HepG2 (cell line): Measurements from ENCODE around the gene YEATS4. TPM values are rescaled to one million over a fixed set of nuclear protein-coding genes. Genes with fewer than 3 reads are reported as not detected.
A peak's percentile ranks its signal among the peaks of the same experiment; 100 is the strongest.

Experiments used
- ARNT ChIP-seq: fragments of 450-650 bp; IDR thresholded peaks from 2 replicates; pipeline ENCODE4 v1.6.1; 2017
- CENPBD1 ChIP-seq: sonication (generic); formaldehyde crosslinking; IDR thresholded peaks from 2 replicates; pipeline ENCODE4 v1.8.0; 2022; ENCODE audit warnings: missing genetic modification reagents, low read depth, mild to moderate bottlenecking, borderline replicate concordance
- ELF4 ChIP-seq: sonication (generic); formaldehyde crosslinking; IDR thresholded peaks from 2 replicates; pipeline ENCODE4 v1.5.0; 2020; ENCODE audit warnings: missing genetic modification reagents, mild to moderate bottlenecking, moderate library complexity, borderline replicate concordance
- JDP2 ChIP-seq: sonication (generic); formaldehyde crosslinking; IDR thresholded peaks from 2 replicates; pipeline ENCODE4 v1.8.1; 2022; ENCODE audit warnings: missing genetic modification reagents, borderline replicate concordance
- KAT7 ChIP-seq: IDR thresholded peaks from 2 replicates; pipeline ENCODE4 v1.6.1; 2018; ENCODE audit warnings: borderline replicate concordance, missing compliant biosample characterization
- LCORL ChIP-seq, 2 experiments: fragments of 450-650 bp in 1 of 2; sonication (generic) in 1 of 2; formaldehyde crosslinking in 1 of 2; IDR thresholded peaks; 2 replicates each; pipeline versions ENCODE4 v1.5.0 to v1.6.1; 2017 to 2020; ENCODE audit warnings: antibody characterized with exemption in 1 of 2, missing genetic modification reagents in 1 of 2
- MBD4 ChIP-seq: IDR thresholded peaks from 2 replicates; pipeline ENCODE4 v1.6.1; 2012; ENCODE audit warnings: low read length, inconsistent platforms, borderline replicate concordance
- PCBP2 ChIP-seq: fragments of 200-400 bp; formaldehyde crosslinking; optimal IDR thresholded peaks from 2 replicates; pipeline ENCODE3; 2018; ENCODE audit warnings: low read length, low read depth; ENCODE audit not compliant: poor library complexity, severe bottlenecking
- PHB2 ChIP-seq: fragments of 450-650 bp; IDR thresholded peaks from 2 replicates; pipeline ENCODE4 v1.6.1; 2018; ENCODE audit not compliant: partially characterized antibody
- POGZ ChIP-seq: sonication (generic); formaldehyde crosslinking; IDR thresholded peaks from 2 replicates; pipeline ENCODE4 v1.4.0; 2020; ENCODE audit warnings: mild to moderate bottlenecking, missing genetic modification reagents
- RFXAP ChIP-seq: sonication (generic); formaldehyde crosslinking; IDR thresholded peaks from 2 replicates; pipeline ENCODE4 v1.4.0; 2020; ENCODE audit warnings: missing genetic modification reagents, borderline replicate concordance
- SP5 ChIP-seq: IDR thresholded peaks from 2 replicates; pipeline ENCODE4 v1.6.1; 2016; ENCODE audit warnings: low read depth, borderline replicate concordance
- TSC22D2 ChIP-seq: sonication (generic); formaldehyde crosslinking; IDR thresholded peaks from 2 replicates; pipeline ENCODE4 v1.5.1; 2020; ENCODE audit warnings: missing genetic modification reagents, mild to moderate bottlenecking, borderline replicate concordance
- ZNF225 ChIP-seq: sonication (generic); formaldehyde crosslinking; IDR thresholded peaks from 2 replicates; pipeline ENCODE4 v1.4.0; 2020; ENCODE audit warnings: mild to moderate bottlenecking, missing genetic modification reagents
- ZNF235 ChIP-seq: sonication (generic); formaldehyde crosslinking; IDR thresholded peaks from 2 replicates; pipeline ENCODE4 v1.8.1; 2023; ENCODE audit warnings: mild to moderate bottlenecking, missing genetic modification reagents, borderline replicate concordance
- ZNF556 ChIP-seq: sonication (generic); formaldehyde crosslinking; IDR thresholded peaks from 2 replicates; pipeline ENCODE4 v1.4.0; 2020; ENCODE audit warnings: mild to moderate bottlenecking, missing genetic modification reagents, borderline replicate concordance
- ZNF713 ChIP-seq: sonication (generic); formaldehyde crosslinking; IDR thresholded peaks from 2 replicates; pipeline ENCODE4 v1.4.0; 2020; ENCODE audit warnings: mild to moderate bottlenecking, missing genetic modification reagents
- ZNF749 ChIP-seq: sonication (generic); formaldehyde crosslinking; IDR thresholded peaks from 2 replicates; pipeline ENCODE4 v1.8.0; 2022; ENCODE audit warnings: mild to moderate bottlenecking, missing genetic modification reagents, moderate library complexity, borderline replicate concordance
- ZSCAN29 ChIP-seq: sonication (generic); formaldehyde crosslinking; conservative IDR thresholded peaks from 2 replicates; pipeline ENCODE4 v1.4.0; 2020; ENCODE audit warnings: mild to moderate bottlenecking, missing genetic modification reagents
- ZSCAN5A ChIP-seq: sonication (generic); formaldehyde crosslinking; IDR thresholded peaks from 2 replicates; pipeline ENCODE4 v1.8.0; 2022; ENCODE audit warnings: mild to moderate bottlenecking, missing genetic modification reagents, borderline replicate concordance
- ZZZ3 ChIP-seq: sonication (generic); formaldehyde crosslinking; IDR thresholded peaks from 2 replicates; pipeline ENCODE4 v1.4.0; 2020; ENCODE audit warnings: missing genetic modification reagents, mild to moderate bottlenecking, borderline replicate concordance
- polyA plus RNA-seq, 8 experiments: library from polyadenylated mRNA; depleted of rRNA in 3 of 8; stranded (reverse) in 7 of 8; unstranded in 1 of 8; fragments of >200 nt; fragmentation: Illumina TruSeq in 4 of 8; extraction: Trizol in 4 of 8; gene quantifications; 2 replicates each; pipeline versions ENCODE4 v1.2.1 to v1.2.3, GENCODE V29; 2011 to 2016; ENCODE audit warnings: low read depth in 4 of 8, missing spikeins in 1 of 8, mixed read lengths in 1 of 8; ENCODE audit not compliant: insufficient read depth in 1 of 8
- total RNA-seq, 5 experiments: library from RNA; depleted of rRNA; stranded (reverse); fragments of >200 nt; fragmentation: Illumina TruSeq; extraction: Trizol; gene quantifications; 2 replicates each; pipeline ENCODE4 v1.2.3, GENCODE V29; 2016; ENCODE audit warnings: low read depth in 1 of 5
- TF ChIP-seq, protein P1 (sequence below): sonication (generic); formaldehyde crosslinking; IDR thresholded peaks from 2 replicates; pipeline ENCODE4 v1.5.1; 2020; ENCODE audit warnings: missing genetic modification reagents, mild to moderate bottlenecking, borderline replicate concordance
- TF ChIP-seq, protein P2 (sequence below): IDR thresholded peaks from 2 replicates; pipeline ENCODE4 v1.6.1; 2016; ENCODE audit warnings: low read depth, borderline replicate concordance
- TF ChIP-seq, protein P3 (sequence below): sonication (generic); formaldehyde crosslinking; IDR thresholded peaks from 2 replicates; pipeline ENCODE4 v1.4.0; 2020; ENCODE audit warnings: missing genetic modification reagents, borderline replicate concordance

Gene YEATS4
- total and polyA plus RNA-seq, 2 of the 13 experiments (the other 11 are each of a cell fraction or from before 2014, with no cell fraction given), result 16.8 to 45.0 TPM

DNA sequence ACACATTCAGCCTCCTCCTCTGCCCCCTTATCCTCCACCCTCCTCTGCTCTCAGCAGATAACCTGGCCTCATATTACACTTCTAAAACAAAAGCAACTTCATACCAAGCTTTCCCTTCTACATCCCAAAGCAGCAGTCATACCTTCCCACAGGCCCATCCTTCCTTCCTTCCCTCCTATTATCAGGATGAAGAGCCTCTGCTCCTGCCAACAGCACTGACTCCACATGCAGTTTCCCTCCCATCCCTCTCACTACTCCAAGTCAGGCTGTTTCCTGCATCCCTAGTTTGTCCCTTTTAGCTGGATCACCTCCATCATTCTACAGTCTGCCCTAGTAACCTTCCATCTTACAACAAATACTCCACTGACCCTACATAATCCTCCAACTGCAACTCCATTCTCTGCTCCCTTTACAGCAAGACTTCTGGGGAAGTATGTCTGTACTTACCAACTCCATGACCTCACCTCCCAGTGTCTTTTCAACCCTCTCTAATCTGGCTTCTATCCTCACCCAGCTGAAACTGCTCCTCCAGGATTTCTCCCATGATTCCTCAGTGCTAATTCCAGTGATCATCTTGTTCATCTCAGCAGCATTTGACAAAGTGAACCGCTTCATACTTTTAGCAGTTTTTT is 4.9 kb upstream of the YEATS4 start (continued):
- TF ChIP-seq PCBP2 (no peak), ZNF235 (no peak), SP5 (CRISPR knock-in tag) (peak; percentile 51; the same call in 1 of the 2 replicates), ZZZ3 (CRISPR knock-in tag) (no peak), ZSCAN29 (0 out of 2 replicates have a peak, but pooled peaks have one; percentile 29), KAT7 (CRISPR knock-in tag) (no peak), LCORL (IDR thresholded peaks at IDR 0.05) (no peak), LCORL (CRISPR knock-in tag; IDR thresholded peaks at IDR 0.05) (no peak), JDP2 (CRISPR knock-in tag) (no peak), ZNF749 (CRISPR knock-in tag) (peak; percentile 50; the same call in 1 of the 2 replicates), POGZ (CRISPR knock-in tag) (no peak), CENPBD1 (CRISPR knock-in tag) (no peak), TSC22D2 (peak; percentile 50; the same call in 1 of the 2 replicates), RFXAP (CRISPR knock-in tag) (peak; percentile 88; the same call in 1 of the 2 replicates), ZNF225 (CRISPR knock-in tag) (no peak), ELF4 (CRISPR knock-in tag) (no peak), ARNT (no peak), ZSCAN5A (CRISPR knock-in tag) (peak; percentile 64; the same call in 1 of the 2 replicates), PHB2 (no peak), MBD4 (peak; percentile 97; the same call in 1 of the 2 replicates), ZNF556 (CRISPR knock-in tag) (0 out of 2 replicates have a peak, but pooled peaks have one; percentile 74), ZNF713 (no peak)
- TF ChIP-seq, protein P1, sequence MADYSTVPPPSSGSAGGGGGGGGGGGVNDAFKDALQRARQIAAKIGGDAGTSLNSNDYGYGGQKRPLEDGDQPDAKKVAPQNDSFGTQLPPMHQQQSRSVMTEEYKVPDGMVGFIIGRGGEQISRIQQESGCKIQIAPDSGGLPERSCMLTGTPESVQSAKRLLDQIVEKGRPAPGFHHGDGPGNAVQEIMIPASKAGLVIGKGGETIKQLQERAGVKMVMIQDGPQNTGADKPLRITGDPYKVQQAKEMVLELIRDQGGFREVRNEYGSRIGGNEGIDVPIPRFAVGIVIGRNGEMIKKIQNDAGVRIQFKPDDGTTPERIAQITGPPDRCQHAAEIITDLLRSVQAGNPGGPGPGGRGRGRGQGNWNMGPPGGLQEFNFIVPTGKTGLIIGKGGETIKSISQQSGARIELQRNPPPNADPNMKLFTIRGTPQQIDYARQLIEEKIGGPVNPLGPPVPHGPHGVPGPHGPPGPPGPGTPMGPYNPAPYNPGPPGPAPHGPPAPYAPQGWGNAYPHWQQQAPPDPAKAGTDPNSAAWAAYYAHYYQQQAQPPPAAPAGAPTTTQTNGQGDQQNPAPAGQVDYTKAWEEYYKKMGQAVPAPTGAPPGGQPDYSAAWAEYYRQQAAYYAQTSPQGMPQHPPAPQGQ (CRISPR knock-in tag), result peak; percentile 99; the same call in 1 of the 2 replicates
- TF ChIP-seq, protein P2, sequence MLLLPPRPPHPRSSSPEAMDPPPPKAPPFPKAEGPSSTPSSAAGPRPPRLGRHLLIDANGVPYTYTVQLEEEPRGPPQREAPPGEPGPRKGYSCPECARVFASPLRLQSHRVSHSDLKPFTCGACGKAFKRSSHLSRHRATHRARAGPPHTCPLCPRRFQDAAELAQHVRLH (CRISPR knock-in tag), result peak; percentile 85
- TF ChIP-seq, protein P3, sequence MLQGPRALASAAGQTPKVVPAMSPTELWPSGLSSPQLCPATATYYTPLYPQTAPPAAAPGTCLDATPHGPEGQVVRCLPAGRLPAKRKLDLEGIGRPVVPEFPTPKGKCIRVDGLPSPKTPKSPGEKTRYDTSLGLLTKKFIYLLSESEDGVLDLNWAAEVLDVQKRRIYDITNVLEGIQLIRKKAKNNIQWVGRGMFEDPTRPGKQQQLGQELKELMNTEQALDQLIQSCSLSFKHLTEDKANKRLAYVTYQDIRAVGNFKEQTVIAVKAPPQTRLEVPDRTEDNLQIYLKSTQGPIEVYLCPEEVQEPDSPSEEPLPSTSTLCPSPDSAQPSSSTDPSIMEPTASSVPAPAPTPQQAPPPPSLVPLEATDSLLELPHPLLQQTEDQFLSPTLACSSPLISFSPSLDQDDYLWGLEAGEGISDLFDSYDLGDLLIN (CRISPR knock-in tag), result no peak
